Hematopoietic multipotent progenitor cell treated with erythropoietin and hydrocortisone succinate and interleukin-3 and kit ligand, for 8 days (in vitro differentiated cells): ENCODE results near the gene CEP41.
A peak's percentile ranks its signal among the peaks of the same experiment; 100 is the strongest.
"Not testable (repeated sequence)": the region's sequence is repeated elsewhere in the genome, so short reads cannot be mapped to it uniquely, and the experiment has no call there.

Experiments
- DNase-seq: peaks from one replicate; pipeline ENCODE4 v3.0.0-alpha.2; 2015

Gene CEP41

DNA sequence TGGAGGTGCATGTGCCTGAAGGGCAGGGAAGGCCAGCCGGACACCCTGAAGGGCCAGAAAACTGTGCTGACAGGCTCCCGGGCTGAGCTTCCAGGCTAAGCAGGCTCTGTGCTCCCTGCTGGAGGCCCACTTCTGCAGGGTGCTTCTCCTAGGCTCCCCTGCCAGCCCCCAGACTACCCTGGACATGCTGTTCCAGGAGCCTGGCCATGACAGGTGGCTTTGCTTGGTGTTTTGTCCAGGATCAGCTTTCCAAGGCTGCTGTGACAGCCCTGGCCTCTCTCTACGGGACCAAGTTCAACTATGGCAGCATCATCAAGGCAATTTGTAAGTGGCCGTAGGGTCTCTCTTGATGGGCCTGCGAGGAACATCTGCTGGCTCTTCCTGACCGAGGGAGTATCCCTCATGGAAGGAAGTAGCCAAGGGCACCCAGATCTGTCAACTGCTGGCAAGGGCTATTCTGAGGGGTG, 55.2 kb downstream of the CEP41 start:
- DNase-seq = no peak

DNA sequence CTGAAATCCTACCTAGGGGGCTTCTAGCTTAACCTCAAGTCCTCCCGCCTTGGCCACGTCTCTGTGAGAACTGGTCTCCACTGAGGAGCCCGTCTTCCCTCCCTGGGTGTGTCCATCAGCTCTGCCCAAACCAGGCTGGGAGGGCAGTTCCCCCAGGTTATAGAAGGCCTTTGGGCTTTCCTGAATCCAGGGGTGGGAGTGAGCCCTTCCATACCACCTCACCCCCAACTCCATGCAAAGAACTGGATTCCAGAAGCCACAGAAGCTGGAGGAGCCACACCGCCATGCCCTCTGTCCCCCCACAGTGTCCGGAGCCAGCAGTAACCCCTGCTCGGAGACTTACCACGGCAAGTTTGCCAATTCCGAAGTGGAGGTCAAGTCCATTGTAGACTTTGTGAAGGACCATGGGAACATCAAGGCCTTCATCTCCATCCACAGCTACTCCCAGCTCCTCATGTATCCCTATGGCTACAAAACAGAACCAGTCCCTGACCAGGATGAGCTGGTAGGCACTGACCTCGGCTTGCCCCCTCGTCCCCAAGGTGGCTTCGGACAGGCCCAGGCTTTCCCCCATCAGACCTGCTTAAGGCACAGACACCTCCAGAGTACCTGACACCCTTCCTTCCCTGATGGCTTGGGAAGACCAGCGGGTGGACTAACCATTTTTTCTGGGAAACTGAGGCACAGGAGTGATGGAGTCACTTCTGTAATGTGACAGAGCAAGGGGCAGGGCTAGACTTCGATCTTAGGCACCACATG, 55.8 kb downstream of the CEP41 start:
- no peak for DNase-seq

DNA sequence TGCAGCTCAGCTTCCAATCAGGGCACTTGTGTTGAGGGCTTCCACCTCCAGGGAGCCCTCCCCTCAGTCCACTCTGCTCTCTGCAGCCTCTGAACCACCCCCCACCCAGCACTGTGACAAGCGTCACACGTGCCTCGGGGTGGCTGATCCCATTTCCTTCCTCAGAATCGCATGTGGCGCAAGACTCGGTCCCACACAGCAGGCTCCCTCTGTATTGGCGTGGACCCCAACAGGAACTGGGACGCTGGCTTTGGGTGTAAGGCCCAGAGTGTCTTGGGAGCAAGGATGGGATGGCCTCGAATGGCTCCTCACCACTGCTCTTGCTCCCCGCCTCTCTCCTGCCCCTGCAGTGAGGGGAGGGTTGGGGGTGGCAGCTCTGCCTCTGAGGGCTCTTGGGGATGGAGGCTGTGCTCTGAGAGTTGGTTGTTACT, 56.4 kb downstream of the CEP41 start:
- DNase-seq = no peak

DNA sequence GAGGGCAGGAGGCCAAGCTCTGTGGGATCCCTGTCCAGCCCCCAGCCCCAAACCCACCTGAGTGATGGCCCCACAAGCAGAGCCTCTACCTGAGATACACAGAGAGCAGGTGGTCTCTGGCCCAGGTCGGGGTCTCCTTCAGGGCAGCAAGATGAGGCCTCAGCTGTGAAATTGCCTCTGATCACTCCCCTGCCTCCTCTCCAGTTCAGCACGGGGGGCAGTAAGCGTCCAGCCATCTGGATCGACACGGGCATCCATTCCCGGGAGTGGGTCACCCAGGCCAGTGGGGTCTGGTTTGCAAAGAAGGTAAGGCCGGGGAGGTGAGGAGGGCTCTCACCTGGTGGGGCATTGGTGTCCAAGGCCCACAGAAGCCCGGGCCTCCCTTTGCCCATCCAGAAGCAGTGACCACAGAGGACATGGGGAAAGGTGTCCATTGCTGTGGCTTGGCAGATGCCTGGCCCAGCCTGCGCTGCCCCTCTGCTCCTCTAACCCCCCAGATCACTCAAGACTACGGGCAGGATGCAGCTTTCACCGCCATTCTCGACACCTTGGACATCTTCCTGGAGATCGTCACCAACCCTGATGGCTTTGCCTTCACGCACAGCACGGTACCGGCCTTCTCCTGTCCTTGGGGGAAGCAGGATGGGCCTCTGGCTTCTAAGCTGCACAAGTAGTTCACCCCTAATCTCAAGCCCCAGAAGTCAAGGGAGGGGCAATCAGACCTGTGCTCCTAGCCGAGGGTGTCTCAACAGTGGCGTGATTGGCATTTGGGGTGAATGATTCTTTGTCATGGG, 57.4 kb downstream of the CEP41 start:
- DNase-seq = no peak

DNA sequence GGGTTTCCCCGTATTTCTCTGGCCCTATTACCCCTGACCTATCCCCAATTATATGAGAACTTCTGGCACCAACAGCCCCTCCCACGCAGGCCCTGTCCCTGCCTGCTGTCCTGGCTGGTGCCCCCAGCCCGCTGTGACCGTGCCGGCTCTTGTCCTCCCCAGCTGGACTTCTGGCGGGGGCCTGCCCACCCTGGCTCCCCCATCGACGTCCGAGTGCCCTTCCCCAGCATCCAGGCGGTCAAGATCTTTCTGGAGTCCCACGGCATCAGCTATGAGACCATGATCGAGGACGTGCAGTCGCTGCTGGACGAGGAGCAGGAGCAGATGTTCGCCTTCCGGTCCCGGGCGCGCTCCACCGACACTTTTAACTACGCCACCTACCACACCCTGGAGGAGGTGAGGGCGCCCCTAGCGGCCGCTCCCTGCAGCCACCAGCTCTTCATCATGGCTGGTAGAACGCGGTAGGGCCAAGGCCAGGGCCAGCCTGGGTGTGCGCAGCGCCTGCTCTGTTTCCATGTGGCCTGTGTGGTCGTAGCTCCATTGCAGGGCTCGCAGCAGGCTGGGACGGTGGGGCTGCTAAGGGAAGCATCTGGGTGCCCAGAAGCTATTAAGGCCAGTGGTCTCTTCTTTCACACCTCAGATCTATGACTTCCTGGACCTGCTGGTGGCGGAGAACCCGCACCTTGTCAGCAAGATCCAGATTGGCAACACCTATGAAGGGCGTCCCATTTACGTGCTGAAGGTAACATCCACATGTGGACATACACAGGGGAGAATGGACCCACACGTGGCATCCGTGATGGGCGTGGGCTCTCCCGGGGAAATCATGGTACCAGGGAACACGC, 59.1 kb downstream of the CEP41 start:
- DNase-seq = no peak

DNA sequence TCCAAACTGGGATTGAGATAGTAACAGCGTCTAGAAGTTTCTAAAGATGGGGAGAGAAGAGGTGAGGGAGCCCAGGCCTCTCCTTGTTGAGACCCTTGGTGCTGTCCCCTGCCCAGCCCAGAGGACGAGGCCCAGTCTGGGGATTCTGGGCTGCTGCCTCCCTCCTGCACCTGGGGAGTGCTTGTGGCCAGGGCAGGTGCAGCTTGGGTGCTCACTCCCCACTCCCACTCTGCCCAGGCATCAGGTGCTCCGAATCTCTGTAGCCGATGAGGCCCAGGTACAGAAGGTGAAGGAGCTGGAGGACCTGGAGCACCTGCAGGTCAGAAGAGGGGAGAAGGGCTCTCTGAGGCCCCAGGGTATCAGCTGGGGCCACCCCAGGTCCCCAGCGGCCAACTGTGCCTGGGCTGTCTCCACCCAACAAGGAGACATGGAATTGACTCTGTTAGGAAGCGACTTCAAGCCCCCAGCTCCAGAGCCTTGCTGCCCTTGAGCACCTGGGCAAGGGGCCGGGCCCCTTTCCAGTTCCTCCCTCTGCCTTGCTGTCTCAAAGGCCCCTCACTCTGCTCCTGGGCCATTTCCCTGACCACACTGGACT, 59.9 kb downstream of the CEP41 start:
- no peak for DNase-seq

DNA sequence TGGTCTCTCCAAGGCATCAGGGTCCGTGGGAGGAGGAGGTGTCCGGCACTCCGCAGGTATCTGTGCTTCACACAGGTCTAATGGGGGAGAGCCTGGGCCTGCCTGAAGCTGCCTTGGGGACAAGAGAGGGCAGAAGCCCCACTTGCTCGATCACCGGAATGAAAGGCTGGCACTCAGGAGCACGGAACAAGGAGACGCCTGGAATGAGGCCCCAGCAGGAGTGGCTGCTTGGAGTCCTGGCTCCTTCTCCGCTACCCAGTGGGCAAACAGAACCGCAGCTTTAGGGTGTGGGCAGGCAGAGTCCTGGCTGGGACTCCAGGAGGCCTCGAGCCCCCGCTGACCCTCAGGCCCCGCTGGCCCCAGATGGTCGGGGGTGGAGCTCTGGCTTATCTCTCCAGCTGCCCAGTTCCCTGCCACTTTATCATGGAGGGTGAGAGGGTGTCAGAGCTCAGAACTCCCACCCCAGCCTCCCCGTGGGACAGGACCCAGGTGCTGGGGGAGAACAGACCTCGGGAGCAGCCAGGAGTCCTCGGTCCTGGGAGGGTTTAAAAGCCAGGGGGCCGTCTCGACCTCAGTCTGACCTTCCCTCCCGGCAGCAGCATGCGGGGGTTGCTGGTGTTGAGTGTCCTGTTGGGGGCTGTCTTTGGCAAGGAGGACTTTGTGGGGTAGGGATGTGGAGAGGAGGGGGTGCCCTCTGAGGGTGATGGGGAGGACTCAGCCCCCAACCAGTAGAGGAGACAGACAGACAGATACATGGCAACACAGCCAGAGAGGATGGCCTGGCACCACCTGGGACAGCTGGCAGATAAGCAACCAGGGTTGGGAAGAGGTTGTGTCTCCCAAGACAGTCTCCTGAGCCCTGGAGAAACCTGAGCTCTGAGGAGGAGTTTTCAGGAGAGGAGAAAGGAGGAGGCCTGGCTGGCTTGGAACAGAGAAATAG, 60.6 kb downstream of the CEP41 start, which contains the start of gene CPA1:
TSS of gene CPA1 (plus strand) at position 574 of the 940 bp plus-strand sequence. CDS start at position 601, 27 bp downstream.
- no peak for DNase-seq

DNA sequence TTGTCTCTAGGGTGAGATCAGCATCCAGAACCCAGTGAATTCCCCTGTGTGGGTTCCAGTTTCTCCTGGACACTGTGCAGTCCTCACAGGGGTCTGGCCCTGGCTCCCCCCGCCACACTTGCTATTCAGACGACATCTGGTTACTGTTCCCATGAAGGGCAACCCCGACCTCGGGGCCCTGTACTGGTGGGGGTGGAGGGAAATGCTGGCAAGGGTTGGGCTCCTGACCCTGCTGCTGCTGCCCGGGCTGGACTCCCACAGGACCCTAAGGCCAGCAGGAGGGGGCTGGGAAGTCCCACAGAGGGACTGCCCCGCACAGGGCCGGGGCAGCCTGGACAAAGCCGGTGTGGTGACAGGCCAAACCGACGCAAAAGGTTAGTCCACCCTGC, 61.3 kb downstream of the CEP41 start:
- DNase-seq = no peak

DNA sequence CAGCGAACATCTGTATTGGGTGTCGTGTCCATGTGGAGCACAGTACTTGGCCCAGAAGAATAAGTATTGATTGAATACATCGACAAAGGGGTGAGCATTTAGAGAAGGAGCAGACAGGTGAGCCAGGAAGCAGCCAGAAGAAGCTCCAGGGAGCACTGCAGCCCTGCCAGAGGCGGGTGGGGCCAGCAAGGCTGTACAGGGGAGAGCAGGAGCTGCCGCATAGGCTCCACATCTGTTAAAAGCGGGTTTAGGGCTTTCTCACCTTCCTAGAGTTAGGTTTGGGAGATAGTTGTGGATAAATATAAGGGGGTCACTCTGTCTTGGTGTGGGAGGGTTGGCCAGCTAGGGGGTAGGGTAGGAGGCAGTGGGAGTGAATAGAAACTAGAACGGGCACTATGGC, 61.8 kb downstream of the CEP41 start:
- no peak for DNase-seq

DNA sequence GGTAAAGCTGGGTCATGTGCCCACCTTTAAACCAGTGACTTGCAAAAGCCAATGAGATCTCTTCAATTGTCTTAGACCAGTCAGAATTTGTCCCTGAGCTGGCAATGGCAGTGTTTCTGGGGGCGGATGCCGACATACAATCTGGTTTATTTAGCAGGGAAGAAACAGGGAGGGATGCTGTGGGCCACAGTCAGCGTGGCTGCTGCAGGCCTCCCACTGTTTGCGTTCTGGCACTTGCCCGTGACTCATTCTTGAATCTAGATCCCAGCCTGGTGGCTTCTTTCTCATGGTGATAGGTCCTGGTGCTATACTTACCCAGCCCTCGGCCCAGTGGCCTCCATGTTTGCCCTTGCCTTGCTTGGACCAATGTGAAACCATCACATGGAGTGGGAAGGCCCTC, 63.6 kb downstream of the CEP41 start:
- no peak for DNase-seq

DNA sequence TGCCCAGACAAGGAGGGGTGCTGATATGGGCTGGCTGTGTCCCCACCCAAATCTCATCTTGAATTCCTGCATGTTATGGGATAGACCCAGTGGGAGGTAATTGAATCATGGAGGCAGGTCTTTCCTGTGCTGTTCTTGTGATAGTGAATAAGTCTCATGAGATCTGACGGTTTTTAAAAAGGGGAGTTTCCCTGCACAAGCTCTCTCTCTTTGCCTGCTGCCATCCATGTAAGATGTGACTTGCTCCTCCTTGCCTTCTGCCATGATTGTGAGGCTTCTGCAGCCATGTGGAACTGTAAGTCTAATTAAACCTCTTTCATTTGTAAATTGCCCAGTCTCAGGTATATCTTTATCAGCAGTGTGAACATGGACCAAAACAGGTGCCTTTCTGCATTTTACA, 64.4 kb downstream of the CEP41 start:
- not testable (repeated sequence) for DNase-seq

DNA sequence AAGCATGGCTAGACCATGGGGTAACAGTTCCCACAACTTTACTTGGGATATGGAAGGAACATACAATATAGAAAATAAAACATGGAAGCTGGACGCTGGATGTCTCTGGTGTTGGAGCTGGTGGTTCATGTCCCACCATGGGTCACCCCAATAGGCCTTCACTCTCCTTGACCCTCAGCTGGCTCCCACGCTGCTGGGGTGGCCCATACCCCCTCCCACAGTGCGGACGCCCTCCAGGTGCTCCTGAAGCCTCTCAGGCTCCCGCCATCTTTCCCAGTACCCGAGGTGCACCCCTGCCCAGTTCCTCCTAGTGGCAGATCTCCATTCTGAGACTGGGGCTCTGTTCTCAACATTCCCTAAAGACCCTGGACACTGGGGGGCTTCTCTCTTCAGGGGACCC, 66.3 kb downstream of the CEP41 start:
- no peak for DNase-seq

DNA sequence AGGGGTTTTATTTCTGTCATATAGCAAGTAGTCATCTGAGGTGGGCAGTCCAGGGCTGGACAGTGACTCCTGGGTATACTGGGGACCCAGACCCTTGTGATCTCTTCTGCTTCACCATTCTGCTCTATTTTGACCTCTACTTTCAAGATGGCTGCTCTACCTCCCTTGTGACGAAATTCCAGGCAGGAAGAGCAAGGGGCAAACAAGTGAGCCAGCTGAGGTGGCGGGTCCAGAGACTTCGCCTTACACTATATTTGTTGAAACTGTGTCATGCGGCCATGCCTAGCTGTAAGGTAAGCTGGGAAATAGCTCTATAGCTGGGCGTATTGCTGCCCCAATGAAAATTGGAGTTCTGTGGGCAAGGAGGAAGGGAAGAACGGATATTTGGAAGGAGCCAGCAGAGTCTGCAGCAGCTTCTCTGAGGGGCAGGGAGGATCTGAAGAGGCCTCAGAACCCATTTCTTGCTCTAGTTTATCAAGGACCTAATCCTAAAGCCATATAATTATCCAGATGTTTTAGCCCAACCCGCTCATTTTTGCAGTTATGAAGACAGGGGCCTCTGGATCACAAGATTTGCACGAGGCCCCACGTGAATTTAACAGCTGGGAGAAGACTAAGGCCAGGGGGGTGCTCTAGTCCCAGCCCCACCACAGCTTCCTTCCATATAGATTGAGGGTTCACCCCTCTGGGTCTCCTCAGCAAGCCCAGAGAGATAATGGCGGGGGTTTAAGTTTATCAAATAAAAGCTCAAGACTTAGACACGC, 68.2 kb downstream of the CEP41 start:
- DNase-seq = no peak

DNA sequence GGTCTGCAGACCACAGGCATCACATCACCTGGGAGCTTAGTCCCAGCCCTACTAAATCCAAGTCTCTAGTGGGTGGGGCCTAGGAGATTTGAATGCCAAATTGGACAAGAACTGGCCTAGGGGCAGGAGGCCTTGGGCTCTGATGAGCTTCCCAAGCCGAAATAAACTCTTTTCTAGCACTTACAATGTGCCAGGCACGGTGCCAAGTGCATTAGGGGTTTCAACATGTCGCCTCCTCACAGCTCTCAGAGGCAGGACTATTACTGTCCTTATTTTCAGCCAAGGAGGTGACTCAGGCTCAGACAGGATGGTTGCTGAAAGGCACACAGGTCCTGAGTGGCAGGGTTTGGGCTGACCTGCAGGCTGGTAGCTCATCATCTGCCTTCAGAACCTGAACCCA, 69.8 kb downstream of the CEP41 start:
- DNase-seq = no peak

DNA sequence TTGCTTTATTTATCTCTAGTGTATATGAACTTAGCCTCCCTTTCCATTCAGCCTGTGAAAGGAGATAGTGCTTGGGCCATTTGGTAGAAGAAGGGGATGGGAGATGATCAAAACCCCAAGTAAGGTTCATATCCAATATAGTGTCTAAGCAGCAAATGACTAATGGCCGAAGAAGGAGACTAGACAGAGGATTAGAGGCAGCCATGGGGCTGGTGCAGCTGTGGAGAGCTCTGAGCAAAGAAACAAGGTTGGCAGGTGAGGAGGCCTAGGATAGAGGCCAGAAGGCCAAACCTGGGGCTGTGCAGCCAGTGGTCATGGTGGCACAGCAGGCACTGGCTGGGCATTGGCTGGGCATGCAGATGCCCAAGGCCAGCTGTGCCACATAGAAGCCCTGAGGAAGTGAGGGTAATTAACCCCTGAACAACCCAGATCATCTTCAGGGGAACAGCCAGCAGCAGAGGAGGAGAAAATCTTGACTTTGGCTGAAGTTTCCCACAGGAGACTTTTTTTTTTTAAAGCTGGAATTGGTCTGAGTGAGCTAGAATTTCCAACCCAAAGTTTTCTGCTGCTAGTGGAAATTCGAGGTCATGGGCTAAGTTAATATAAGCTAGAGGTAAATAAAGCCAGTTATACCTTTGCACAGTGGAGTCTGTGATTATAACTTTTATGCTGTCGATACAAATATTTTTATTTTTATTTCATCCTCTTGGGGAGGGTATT, 70.8 kb downstream of the CEP41 start:
- no peak for DNase-seq

DNA sequence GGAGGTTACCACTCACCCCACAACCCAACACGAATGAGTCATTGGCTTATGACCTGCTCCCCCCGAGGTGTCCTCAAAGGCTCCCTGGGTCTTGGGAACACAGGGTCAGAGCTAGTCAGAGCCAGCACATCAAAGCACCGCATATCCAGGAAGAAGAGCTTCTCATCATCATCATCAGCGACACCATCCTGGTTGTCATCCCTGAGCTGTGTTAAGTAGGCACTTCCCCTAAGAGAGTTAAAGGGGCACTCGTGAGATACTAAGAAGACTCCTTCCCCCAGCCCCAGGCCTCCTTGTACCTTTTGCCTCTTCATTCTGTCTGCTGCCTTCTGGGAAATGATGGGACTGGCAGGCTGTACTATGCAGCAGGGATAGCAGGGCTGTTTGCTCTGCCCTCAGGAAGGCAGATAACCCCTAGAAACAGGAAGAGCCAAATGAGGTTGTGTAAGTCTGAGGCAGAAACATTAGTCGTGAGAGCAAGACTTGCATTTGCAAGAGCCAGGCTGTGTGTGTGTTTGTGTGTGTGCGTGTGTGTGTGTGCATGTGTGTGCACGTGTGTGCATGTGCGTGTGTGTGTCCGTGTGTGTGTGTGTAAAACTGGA, 71.6 kb downstream of the CEP41 start:
- peak; percentile 18 for DNase-seq

DNA sequence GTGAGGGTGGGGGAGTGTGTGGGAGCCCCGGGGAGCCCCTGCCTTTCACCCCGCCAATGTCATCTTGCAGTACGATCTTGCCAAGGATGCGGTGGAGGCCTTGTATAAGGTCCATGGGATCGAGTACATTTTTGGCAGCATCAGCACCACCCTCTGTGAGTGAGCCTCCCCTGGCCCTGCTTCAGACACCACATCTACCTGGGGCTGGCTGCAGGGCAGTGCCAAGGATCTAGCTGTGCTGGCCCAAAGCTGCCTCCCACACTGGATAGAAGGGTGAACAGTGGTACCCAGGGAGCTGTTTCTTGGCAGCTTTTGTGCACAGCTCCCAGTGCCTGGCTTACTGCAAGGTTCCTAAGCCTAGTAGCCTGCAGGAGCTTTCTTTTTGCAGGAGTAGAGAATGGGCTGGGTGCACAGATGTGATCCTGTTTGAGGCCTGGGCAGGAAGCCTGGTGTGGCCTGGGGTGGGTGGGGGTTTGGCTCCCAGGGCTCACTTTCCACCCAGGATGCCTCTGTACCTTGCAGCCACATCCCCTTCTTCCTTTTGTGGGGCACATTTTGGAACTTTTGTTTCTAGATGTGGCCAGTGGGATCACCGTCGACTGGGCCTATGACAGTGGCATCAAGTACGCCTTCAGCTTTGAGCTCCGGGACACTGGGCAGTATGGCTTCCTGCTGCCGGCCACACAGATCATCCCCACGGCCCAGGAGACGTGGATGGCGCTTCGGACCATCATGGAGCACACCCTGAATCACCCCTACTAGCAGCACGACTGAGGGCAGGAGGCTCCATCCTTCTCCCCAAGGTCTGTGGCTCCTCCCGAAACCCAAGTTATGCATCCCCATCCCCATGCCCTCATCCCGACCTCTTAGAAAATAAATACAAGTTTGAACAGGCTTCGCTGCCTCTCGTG, 72.7 kb downstream of the CEP41 start:
- no peak for DNase-seq

DNA sequence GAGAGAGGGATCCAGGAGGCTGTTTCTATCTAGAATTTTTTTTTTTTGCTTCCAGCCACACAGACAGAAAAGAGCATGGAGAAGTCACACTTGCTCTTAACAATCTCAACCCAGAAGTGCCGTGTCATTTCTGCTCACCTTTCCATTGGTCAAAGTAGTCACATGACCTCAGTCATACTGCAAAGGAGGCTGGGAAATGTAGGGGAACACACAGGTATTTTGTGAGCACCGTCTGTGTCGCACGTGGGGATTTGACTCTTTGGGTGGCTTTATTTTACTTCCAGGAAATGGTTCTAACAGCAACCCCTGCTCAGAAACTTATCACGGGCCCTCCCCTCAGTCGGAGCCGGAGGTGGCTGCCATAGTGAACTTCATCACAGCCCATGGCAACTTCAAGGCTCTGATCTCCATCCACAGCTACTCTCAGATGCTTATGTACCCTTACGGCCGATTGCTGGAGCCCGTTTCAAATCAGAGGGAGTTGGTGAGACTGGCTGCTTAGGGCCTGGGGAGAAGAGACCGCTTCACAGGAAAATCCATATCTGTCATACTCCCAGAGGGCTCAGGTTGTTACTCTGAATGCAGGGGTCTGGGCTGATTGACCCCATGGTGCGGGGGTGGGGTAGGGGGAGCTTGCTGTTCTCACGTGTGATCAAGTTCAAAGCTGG, 73.6 kb downstream of the CEP41 start:
- no peak for DNase-seq
